HepG2 (cell line): ENCODE data around the gene TMEM198. TPM values are rescaled to one million over a fixed set of nuclear protein-coding genes. Genes with fewer than 3 reads are reported as not detected.

Experiments used
- EP300 ChIP-seq, 3 experiments: sonication (generic) in 1 of 3; formaldehyde crosslinking in 1 of 3; IDR thresholded peaks; 2 replicates each; pipeline versions ENCODE4 v1.5.1 to v1.6.1; 2011 to 2020; ENCODE audit warnings: low read depth in 2 of 3, low read length in 2 of 3, borderline replicate concordance in 1 of 3, improper control_type of control experiment in 1 of 3, mild to moderate bottlenecking in 1 of 3, missing genetic modification reagents in 1 of 3, moderate library complexity in 1 of 3
- GLI4 ChIP-seq: sonication (generic); formaldehyde crosslinking; IDR thresholded peaks from 2 replicates; pipeline ENCODE4 v1.5.1; 2020; ENCODE audit warnings: missing genetic modification reagents, mild to moderate bottlenecking, moderate library complexity, borderline replicate concordance
- GTF3A ChIP-seq: sonication (generic); formaldehyde crosslinking; conservative IDR thresholded peaks from 2 replicates; pipeline ENCODE4 v1.4.0; 2020; ENCODE audit warnings: mild to moderate bottlenecking, missing genetic modification reagents
- HIVEP1 ChIP-seq: sonication (generic); formaldehyde crosslinking; IDR thresholded peaks from 2 replicates; pipeline ENCODE4 v1.4.0; 2020; ENCODE audit warnings: mild to moderate bottlenecking, missing genetic modification reagents
- KDM1A ChIP-seq: IDR thresholded peaks from 2 replicates; pipeline ENCODE4 v1.6.1; 2016; ENCODE audit warnings: missing compliant biosample characterization
- KLF9 ChIP-seq: IDR thresholded peaks from 2 replicates; pipeline ENCODE4 v1.6.1; 2016; ENCODE audit warnings: low read depth
- MED8 ChIP-seq: sonication (generic); formaldehyde crosslinking; IDR thresholded peaks from 2 replicates; pipeline ENCODE4 v1.8.1; 2023; ENCODE audit warnings: mild to moderate bottlenecking, missing genetic modification reagents; ENCODE audit not compliant: insufficient replicate concordance
- NFATC3 ChIP-seq: sonication (generic); formaldehyde crosslinking; IDR thresholded peaks from 2 replicates; pipeline ENCODE4 v1.5.1; 2020; ENCODE audit warnings: mild to moderate bottlenecking, missing genetic modification reagents
- REXO4 ChIP-seq: sonication (generic); formaldehyde crosslinking; IDR thresholded peaks from 2 replicates; pipeline ENCODE4 v1.8.0; 2022; ENCODE audit warnings: missing genetic modification reagents, mild to moderate bottlenecking, borderline replicate concordance
- SATB2 ChIP-seq: sonication (generic); formaldehyde crosslinking; IDR thresholded peaks from 2 replicates; pipeline ENCODE4 v1.5.0; 2020; ENCODE audit warnings: missing genetic modification reagents
- SP5 ChIP-seq: IDR thresholded peaks from 2 replicates; pipeline ENCODE4 v1.6.1; 2016; ENCODE audit warnings: low read depth, borderline replicate concordance
- TSC22D2 ChIP-seq: sonication (generic); formaldehyde crosslinking; IDR thresholded peaks from 2 replicates; pipeline ENCODE4 v1.5.1; 2020; ENCODE audit warnings: missing genetic modification reagents, mild to moderate bottlenecking, borderline replicate concordance
- WIZ ChIP-seq: sonication (generic); formaldehyde crosslinking; IDR thresholded peaks from 2 replicates; pipeline ENCODE4 v1.5.1; 2020; ENCODE audit warnings: mild to moderate bottlenecking, missing genetic modification reagents
- ZNF83 ChIP-seq: sonication (generic); formaldehyde crosslinking; IDR thresholded peaks from 2 replicates; pipeline ENCODE4 v1.4.0; 2020; ENCODE audit warnings: missing genetic modification reagents, mild to moderate bottlenecking, borderline replicate concordance
- ZNF879 ChIP-seq: sonication (generic); formaldehyde crosslinking; IDR thresholded peaks from 2 replicates; pipeline ENCODE4 v1.8.1; 2023; ENCODE audit warnings: missing genetic modification reagents
- ZSCAN30 ChIP-seq: sonication (generic); formaldehyde crosslinking; IDR thresholded peaks from 2 replicates; pipeline ENCODE4 v1.5.0; 2020; ENCODE audit warnings: mild to moderate bottlenecking, missing genetic modification reagents
- ZSCAN9 ChIP-seq: IDR thresholded peaks from 2 replicates; pipeline ENCODE4 v1.6.1; 2016; ENCODE audit warnings: borderline replicate concordance
- polyA plus RNA-seq, 8 experiments: library from polyadenylated mRNA; depleted of rRNA in 3 of 8; stranded (reverse) in 7 of 8; unstranded in 1 of 8; fragments of >200 nt; fragmentation: Illumina TruSeq in 4 of 8; extraction: Trizol in 4 of 8; gene quantifications; 2 replicates each; pipeline versions ENCODE4 v1.2.1 to v1.2.3, GENCODE V29; 2011 to 2016; ENCODE audit warnings: low read depth in 4 of 8, missing spikeins in 1 of 8, mixed read lengths in 1 of 8; ENCODE audit not compliant: insufficient read depth in 1 of 8
- total RNA-seq, 5 experiments: library from RNA; depleted of rRNA; stranded (reverse); fragments of >200 nt; fragmentation: Illumina TruSeq; extraction: Trizol; gene quantifications; 2 replicates each; pipeline ENCODE4 v1.2.3, GENCODE V29; 2016; ENCODE audit warnings: low read depth in 1 of 5
- TF ChIP-seq, protein P1 (sequence below): sonication (generic); formaldehyde crosslinking; IDR thresholded peaks from 2 replicates; pipeline ENCODE4 v1.8.1; 2023; ENCODE audit warnings: missing genetic modification reagents, mild to moderate bottlenecking, borderline replicate concordance
- TF ChIP-seq, protein P2 (sequence below): sonication (generic); formaldehyde crosslinking; IDR thresholded peaks from 2 replicates; pipeline ENCODE4 v1.4.0; 2020; ENCODE audit warnings: missing genetic modification reagents
- TF ChIP-seq, protein P3 (sequence below): sonication (generic); formaldehyde crosslinking; IDR thresholded peaks from 2 replicates; pipeline ENCODE4 v1.4.0; 2020; ENCODE audit warnings: missing genetic modification reagents

The TMEM198 gene
- total and polyA plus RNA-seq, 2 of the 13 experiments (the other 11 are each of a cell fraction or from before 2014, with no cell fraction given), result 17.3 to 23.5 TPM

DNA sequence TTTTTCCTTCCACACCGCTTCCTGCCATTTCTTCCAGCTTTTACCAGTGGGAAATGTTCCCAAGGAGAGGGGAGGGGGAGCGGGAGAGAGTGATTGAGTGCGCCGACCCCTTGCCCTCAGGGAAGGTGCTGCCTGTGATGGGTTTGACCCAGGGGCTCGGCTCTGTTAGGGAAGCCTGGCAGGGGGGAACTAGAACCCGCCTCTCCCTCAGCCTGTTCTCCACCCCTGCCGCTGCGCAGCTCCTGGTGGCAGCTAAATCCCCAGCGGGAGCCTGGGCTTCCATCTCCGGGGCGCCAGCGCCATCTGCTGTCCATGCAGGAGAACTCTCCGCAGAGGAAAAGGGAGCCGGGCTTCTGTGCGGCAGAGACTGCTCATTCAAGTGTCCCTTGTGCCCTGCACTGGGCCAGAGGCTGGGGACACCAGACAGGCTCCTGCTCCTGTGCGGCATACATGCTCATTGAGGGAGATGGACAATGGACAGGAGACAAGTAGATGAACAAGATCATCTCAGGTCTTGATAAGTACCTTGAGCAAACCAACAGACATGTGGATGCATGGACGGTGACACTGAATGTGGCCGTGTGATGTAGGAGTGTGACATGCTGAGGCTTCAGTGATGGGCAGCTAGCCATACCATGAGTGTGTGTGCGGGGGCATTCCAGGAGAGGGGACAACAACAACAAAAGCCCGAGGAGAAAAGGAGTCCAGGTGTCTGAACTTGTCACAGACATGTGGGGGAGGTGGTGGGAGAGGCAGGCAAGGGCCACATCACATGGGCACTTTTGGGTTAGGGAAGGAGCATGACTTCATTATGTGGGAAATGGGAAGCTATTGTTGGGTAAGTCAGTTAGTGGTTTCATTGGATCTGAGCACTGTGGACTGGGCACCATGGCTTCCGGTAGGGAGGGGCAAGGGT, 13.5 kb upstream of the TMEM198 start (continued):
- TF ChIP-seq ZNF83 (CRISPR knock-in tag) (no peak), ZSCAN30 (CRISPR knock-in tag) (no peak), EP300 (IDR thresholded peaks at IDR 0.05; ENCODE audit: low read depth in 2 of 2, low read length in 2 of 2) (no peak), EP300 (CRISPR knock-in tag; IDR thresholded peaks at IDR 0.05; ENCODE audit: borderline replicate concordance) (no peak), HIVEP1 (CRISPR knock-in tag) (no peak), SATB2 (no peak), GTF3A (CRISPR knock-in tag) (no peak), MED8 (CRISPR knock-in tag) (no peak), GLI4 (CRISPR knock-in tag) (no peak), KDM1A (CRISPR knock-in tag) (0 out of 2 replicates have a peak, but pooled peaks have one; percentile 15), SP5 (no peak), NFATC3 (no peak), WIZ (no peak), KLF9 (no peak), ZNF879 (CRISPR knock-in tag) (no peak), ZSCAN9 (CRISPR knock-in tag) (no peak), REXO4 (CRISPR knock-in tag) (no peak), TSC22D2 (CRISPR knock-in tag) (no peak)
- TF ChIP-seq, protein P1, sequence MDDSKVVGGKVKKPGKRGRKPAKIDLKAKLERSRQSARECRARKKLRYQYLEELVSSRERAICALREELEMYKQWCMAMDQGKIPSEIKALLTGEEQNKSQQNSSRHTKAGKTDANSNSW (CRISPR knock-in tag), result no peak
- TF ChIP-seq, protein P2, sequence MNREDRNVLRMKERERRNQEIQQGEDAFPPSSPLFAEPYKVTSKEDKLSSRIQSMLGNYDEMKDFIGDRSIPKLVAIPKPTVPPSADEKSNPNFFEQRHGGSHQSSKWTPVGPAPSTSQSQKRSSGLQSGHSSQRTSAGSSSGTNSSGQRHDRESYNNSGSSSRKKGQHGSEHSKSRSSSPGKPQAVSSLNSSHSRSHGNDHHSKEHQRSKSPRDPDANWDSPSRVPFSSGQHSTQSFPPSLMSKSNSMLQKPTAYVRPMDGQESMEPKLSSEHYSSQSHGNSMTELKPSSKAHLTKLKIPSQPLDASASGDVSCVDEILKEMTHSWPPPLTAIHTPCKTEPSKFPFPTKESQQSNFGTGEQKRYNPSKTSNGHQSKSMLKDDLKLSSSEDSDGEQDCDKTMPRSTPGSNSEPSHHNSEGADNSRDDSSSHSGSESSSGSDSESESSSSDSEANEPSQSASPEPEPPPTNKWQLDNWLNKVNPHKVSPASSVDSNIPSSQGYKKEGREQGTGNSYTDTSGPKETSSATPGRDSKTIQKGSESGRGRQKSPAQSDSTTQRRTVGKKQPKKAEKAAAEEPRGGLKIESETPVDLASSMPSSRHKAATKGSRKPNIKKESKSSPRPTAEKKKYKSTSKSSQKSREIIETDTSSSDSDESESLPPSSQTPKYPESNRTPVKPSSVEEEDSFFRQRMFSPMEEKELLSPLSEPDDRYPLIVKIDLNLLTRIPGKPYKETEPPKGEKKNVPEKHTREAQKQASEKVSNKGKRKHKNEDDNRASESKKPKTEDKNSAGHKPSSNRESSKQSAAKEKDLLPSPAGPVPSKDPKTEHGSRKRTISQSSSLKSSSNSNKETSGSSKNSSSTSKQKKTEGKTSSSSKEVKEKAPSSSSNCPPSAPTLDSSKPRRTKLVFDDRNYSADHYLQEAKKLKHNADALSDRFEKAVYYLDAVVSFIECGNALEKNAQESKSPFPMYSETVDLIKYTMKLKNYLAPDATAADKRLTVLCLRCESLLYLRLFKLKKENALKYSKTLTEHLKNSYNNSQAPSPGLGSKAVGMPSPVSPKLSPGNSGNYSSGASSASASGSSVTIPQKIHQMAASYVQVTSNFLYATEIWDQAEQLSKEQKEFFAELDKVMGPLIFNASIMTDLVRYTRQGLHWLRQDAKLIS, result no peak
- TF ChIP-seq, protein P3, sequence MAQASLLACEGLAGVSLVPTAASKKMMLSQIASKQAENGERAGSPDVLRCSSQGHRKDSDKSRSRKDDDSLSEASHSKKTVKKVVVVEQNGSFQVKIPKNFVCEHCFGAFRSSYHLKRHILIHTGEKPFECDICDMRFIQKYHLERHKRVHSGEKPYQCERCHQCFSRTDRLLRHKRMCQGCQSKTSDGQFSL, result no peak
